Measurements from ENCODE around the gene BABAM2.

BABAM2 gene

GRCh38 chr2:28349546-28350165, 459.1 kb downstream of the BABAM2 start:
- no peak overlapping the region for H3K4me3 ChIP-seq (ENCODE audit: low read depth, low read length)
- DNase-seq (ENCODE audit: low read depth) = no peak
- TF ChIP-seq POLR2A (IDR thresholded peaks at IDR 0.05; ENCODE audit: extremely low read depth, insufficient read length) (no peak), MYC (IDR thresholded peaks at IDR 0.05; ENCODE audit: low read depth, low read length) (no peak)
- TF ChIP-seq, protein P1, sequence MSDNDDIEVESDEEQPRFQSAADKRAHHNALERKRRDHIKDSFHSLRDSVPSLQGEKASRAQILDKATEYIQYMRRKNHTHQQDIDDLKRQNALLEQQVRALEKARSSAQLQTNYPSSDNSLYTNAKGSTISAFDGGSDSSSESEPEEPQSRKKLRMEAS (IDR thresholded peaks at IDR 0.05; ENCODE audit: low read depth, low read length) = no peak
- TF ChIP-seq, protein P2, sequence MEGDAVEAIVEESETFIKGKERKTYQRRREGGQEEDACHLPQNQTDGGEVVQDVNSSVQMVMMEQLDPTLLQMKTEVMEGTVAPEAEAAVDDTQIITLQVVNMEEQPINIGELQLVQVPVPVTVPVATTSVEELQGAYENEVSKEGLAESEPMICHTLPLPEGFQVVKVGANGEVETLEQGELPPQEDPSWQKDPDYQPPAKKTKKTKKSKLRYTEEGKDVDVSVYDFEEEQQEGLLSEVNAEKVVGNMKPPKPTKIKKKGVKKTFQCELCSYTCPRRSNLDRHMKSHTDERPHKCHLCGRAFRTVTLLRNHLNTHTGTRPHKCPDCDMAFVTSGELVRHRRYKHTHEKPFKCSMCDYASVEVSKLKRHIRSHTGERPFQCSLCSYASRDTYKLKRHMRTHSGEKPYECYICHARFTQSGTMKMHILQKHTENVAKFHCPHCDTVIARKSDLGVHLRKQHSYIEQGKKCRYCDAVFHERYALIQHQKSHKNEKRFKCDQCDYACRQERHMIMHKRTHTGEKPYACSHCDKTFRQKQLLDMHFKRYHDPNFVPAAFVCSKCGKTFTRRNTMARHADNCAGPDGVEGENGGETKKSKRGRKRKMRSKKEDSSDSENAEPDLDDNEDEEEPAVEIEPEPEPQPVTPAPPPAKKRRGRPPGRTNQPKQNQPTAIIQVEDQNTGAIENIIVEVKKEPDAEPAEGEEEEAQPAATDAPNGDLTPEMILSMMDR (IDR thresholded peaks at IDR 0.05; ENCODE audit: low read depth, low read length) = no peak

GRCh38 chr2:28350196-28350595, 459.7 kb downstream of the BABAM2 start:
- DNase-seq (ENCODE audit: low read depth) = no peak
- TF ChIP-seq POLR2A (IDR thresholded peaks at IDR 0.05; ENCODE audit: extremely low read depth, insufficient read length) (no peak), MYC (IDR thresholded peaks at IDR 0.05; ENCODE audit: low read depth, low read length) (no peak)
- TF ChIP-seq, protein P2 (IDR thresholded peaks at IDR 0.05; ENCODE audit: low read depth, low read length) = no peak
- TF ChIP-seq, protein P1 (IDR thresholded peaks at IDR 0.05; ENCODE audit: low read depth, low read length) = no peak
- no peak overlapping the region for H3K4me3 ChIP-seq (ENCODE audit: low read depth, low read length)

DNA sequence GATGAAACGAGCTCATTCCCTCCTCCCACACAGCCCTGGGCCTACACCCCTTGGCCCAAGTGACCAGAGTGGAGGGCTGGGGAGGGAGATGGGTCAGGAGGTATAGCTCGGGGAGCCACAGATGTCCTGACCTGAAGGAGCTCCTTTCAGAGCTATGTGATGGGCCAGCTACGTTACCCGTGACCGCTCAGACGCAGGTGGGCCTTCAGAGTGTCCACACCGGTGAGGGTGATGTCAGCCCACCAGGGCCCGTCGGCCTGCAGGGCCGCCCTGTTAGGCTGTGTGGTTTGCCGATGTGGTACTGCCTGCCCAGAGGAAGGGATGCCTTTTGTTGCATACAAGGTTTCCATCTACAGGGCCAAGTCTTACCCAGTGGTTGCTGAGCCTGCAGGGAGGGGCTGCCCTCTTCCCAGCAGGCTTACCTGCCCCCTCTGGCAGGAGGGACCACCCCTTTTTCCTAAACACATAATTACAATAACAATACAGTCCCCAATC, 460.3 kb downstream of the BABAM2 start:
- DNase-seq (ENCODE audit: low read depth) = no peak
- no peak for TF ChIP-seq POLR2A (IDR thresholded peaks at IDR 0.05; ENCODE audit: extremely low read depth, insufficient read length)
- TF ChIP-seq, protein P1 (IDR thresholded peaks at IDR 0.05; ENCODE audit: low read depth, low read length) = no peak
- no peak for TF ChIP-seq MYC (IDR thresholded peaks at IDR 0.05; ENCODE audit: low read depth, low read length)
- TF ChIP-seq, protein P2 (IDR thresholded peaks at IDR 0.05; ENCODE audit: low read depth, low read length) = no peak
- H3K4me3 ChIP-seq (ENCODE audit: low read depth, low read length) = no peak overlapping the region

DNA sequence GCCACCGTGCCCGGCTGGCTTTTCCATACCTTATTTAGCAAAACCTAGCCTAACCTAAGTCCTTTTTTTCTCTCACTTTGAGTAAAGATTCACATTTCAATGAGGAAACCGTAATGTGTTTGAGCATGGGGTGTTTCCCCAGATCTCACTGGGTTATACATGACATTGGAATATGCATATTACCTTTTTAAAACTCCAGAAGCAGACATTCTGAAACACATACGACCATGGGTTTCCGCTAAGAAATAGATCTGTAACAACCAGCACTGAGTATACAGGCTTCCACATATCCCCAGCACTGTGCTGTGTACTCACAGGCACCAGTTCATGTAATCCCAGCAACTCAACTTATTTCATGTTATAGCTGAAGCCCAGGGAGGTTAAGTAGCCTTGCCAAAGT, 461.1 kb downstream of the BABAM2 start:
- no peak overlapping the region for H3K4me3 ChIP-seq (ENCODE audit: low read depth, low read length)
- no peak for DNase-seq (ENCODE audit: low read depth)
- TF ChIP-seq POLR2A (IDR thresholded peaks at IDR 0.05; ENCODE audit: extremely low read depth, insufficient read length) = no peak
- no peak for TF ChIP-seq MYC (IDR thresholded peaks at IDR 0.05; ENCODE audit: low read depth, low read length)
- TF ChIP-seq, protein P1 (IDR thresholded peaks at IDR 0.05; ENCODE audit: low read depth, low read length) = no peak
- TF ChIP-seq, protein P2 (IDR thresholded peaks at IDR 0.05; ENCODE audit: low read depth, low read length) = no peak

GRCh38 chr2:28352104-28352503, 461.6 kb downstream of the BABAM2 start:
- H3K4me3 ChIP-seq (ENCODE audit: low read depth, low read length) = no peak overlapping the region
- TF ChIP-seq, protein P2 (IDR thresholded peaks at IDR 0.05; ENCODE audit: low read depth, low read length) = no peak
- no peak for TF ChIP-seq POLR2A (IDR thresholded peaks at IDR 0.05; ENCODE audit: extremely low read depth, insufficient read length)
- TF ChIP-seq, protein P1 (IDR thresholded peaks at IDR 0.05; ENCODE audit: low read depth, low read length) = no peak
- DNase-seq (ENCODE audit: low read depth) = no peak
